HG03103 (cell line): Measurements from ENCODE around the gene CCDC57.
"Not testable (repeated sequence)": the region's sequence is repeated elsewhere in the genome, so short reads cannot be mapped to it uniquely, and the experiment has no call there.

Experiments used
- ATAC-seq: cut with Tn5 transposase; IDR thresholded peaks from one replicate; pipeline ENCODE4 v1.9.1; 2021; ENCODE audit warnings: low read depth; ENCODE audit not compliant: unreplicated experiment

CCDC57 gene

GRCh38 chr17:82204831-82205719 lies 7.6 kb downstream of the CCDC57 start:
- no peak for ATAC-seq

DNA sequence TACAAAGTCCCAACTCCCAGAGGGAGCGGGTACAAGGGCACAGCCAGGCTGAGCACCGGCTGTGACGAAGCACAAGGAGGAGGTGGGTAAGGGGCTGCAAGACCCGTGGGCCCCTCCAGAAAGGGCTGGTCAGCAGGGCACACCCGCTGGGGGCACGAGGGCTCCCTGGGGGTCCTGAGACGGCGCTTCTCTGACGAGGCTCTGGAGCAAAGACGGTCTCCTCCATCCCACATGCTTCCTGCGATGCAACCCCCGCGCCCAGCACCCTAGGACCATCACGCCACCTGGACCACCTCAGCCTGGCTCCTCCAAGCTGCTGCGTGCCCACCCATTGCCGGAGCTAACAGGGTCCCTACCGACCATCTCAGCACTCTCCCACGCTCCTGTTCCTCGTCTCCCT lies 8.7 kb downstream of the CCDC57 start:
- ATAC-seq: no peak

DNA sequence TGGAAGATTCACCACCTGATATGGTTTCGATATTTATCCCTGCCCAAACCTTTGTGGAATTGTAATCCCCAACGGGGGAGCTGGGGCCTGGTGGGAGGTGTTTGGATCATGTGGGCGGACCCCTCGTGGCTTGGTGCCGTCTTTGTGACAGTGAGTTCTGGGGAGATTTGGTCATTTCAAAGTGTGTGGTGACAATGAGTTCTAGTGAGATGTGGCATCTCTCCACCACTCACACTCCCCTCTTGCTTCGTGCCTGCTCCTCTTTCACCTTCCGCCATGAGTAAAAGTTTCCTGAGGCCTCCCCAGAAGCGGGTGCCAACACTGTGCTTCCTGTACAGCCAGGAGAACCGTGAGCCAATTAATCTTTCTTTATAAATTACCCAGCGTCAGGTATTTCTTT lies 9.7 kb downstream of the CCDC57 start:
- no peak for ATAC-seq

- ATAC-seq: no peak
Measured at GRCh38 chr17:82201498-82201910, 11.1 kb downstream of the CCDC57 start.

- ATAC-seq: no peak
Measured at GRCh38 chr17:82200743-82201497, 11.7 kb downstream of the CCDC57 start.

DNA sequence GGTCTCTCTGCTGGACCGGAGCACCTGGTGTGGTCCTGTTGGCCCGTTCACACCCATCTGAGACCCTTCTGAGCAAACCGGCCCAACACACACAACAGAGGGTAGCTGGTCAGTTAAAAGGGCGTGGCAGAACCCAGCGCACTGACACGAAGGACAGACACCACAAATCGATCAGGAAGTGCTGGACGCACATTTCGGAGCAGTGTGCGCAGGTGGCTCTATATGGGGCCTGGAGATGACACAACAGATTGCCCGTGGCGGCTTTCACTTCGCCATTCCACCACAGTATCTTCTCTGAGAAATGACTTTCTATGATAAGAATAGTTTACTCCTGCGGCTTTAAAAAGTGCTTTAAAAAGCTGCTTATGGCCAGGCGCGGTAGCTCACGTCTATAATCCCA lies 12.5 kb downstream of the CCDC57 start:
- no peak for ATAC-seq

- no peak for ATAC-seq
Measured at GRCh38 chr17:82199496-82199895, 13.1 kb downstream of the CCDC57 start.

DNA sequence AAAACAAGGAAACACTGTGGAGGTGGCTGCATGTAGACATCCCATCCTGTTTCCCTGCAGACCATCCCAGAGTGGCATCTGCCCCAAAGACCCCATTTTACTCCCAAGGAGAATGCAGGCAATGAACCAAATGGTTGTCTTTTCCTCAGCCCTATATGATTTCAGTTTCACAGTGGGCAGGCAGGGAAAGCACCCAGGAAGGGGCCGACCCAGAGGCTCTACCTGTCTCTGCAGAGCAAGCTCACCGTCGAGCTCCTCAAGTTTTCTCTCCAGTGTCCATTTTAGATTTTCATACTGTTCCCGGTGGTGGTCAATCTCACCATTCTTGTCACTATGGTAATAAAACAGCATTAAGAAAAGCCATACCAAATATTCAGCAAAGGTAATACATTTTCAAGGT lies 14.6 kb downstream of the CCDC57 start:
- ATAC-seq: no peak

DNA sequence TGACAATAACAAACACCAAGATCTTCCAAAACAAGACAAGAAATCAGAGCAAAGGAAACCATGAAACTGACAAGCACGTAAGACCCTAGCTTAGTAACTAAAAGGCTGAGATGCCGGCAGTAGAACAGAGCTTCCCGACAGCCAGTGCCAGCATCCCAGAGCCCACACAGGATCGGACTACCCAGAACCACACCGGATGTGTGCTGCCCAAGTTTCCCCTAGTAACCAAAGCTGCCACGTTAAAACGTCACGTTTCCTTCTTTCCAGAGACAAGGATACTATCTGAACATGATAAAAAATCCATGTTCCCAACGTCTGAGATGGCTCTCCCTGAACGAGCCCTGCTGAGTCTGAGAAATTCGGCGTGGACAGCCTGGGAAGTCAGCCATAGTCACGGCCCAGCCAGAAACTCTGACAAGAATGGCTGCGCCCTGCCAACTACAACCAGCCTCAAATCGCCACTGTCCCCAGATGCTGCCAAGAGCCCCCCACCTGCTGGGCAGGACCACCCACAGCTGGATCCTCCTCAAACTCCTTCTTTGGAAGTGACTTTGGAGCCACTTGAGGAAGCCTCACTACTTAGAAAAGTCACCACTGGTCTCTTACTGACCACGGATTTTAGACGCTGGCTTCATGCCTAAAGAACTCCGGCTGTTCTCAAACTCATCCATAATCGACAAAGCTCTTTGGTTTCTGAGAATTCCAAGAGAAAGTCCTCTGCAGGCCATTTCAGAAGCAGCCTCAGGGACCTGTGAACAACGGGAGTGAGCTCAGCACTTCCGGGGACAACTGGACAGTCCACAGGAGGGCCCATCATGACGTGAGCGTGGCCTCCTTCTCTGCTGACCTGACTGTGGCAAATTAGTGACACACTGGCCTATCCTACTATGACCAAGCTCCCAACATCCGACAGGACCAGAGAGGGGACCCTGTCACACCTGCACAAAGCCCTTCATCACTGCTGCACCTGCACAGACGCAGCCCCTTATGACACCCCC lies 16.7 kb downstream of the CCDC57 start:
- ATAC-seq: no peak

GRCh38 chr17:82194765-82195164 lies 17.9 kb downstream of the CCDC57 start:
- no peak for ATAC-seq

- ATAC-seq: no peak
Measured at GRCh38 chr17:82193520-82194220, 19.0 kb downstream of the CCDC57 start.

DNA sequence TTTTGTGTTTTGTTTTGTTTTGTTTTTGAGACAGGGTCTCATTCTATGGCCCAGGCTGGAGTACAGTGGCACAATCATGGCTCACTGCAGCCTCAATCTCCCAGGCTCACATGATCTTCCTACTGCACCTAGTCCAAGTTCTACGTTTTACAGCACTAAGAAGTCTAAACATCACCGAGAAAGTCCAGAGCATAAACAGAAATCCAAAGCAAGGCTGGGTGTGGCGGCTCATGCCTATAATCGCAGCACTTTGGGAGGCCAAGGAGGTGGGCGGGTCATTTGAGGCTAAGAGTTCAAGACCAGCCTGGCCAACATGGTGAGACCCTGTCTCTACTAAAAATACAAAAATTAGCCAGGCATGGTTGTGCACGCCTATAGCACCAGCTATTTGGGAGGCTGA lies 19.6 kb downstream of the CCDC57 start:
- not testable (repeated sequence) for ATAC-seq

DNA sequence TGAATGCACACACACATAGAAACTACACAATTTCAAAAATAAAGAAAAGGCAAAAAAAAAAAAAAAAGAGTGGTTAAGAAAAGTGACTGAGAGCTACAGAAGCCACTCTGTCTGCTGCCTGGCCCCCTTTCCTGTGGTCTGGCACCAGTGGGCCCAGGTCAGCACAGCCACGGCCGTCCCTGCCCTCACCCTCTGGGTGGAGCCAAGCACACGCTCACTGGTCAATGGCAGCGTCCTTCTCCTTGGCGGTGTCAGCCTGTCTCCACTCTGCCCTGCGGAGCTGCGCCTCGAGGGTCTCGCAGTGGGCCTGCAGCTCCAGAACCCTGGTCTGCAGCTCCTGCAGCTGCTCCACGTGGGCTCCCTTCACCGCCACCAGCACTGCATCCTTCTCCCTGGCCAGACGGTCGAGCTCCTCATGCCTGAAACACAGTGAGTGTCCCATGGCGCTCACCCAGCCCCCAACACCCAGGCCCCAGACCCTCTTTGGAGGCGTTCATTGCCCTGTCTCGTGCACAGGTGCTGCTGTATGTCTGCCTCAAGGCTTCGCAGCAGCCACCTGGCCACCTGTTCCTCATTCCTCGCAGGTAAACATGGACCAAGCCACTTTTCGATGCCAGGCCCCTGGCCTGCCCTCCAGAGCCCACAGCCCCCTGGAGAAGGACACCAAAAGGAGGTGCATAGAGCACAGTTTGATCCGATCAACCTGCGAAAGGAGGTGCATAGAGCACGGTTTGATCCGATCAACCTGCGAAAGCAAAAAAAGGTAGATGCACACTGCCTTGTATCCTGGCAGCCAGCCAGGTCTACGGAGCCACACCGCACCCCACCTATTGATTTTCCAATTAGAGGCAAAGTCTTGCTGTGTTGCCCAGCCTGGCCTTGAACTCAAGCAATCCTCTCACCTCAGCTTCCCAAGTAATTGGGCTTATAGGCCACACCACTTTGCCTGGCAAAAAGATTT lies 24.4 kb downstream of the CCDC57 start:
- ATAC-seq: no peak

DNA sequence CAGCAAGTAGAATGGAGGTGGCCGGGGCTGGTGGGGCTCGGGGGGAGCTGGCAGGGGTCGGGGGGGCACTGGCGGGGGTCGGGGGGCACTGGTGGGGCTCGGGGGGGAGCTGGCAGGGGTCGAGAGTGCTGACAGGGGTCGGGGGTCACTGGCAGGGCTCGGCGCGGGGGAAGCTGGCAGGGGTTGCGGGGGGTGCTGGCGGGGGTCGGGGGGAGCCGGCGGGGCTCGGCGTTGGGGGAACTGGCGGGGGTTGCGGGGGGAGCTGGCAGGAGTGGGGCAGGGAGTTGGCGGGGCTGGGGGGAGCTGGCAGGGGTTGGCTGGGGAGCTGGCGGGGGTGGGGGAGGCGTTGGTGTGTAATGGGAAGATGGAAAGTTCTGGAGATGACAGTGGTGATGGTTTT lies 25.1 kb downstream of the CCDC57 start:
- ATAC-seq: no peak

DNA sequence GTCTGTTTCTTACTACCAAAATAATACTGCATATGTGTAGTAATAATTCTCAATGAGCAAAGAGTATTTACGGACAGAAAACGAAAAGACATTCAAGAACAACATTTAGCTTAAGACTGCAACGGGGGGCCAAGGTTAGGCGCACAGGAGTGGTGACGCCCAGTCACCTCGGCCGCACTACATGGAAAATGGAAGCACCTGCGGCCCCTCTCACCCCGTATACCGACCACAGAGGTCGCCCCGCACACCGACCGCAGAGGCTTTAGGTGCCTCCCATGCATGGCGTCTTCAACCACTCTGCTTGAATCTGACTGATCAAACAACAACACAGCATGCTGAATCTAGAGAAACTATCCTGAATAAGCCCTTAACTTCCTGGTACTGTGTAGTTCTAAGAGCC lies 26.4 kb downstream of the CCDC57 start:
- ATAC-seq: no peak

DNA sequence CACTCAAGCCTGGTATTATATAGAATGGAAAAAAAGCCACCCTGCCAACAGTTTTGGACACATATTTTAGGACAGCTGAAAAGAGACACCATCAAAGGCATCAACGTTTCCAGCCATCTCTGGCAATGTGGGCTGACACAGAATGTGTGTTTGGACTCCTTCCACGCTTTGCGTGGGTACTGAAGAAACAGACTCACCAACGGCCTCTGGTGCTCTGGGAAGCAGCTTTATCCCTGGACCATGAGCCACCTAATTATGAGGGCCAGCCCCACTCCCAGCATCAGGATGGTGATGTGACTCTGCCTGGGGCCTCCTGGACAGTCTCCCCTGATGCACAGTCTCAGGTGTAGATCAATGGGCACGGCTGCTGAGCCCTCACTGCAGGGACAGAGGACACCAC lies 27.9 kb downstream of the CCDC57 start:
- no peak for ATAC-seq

- ATAC-seq: no peak
Measured at GRCh38 chr17:82180776-82181528, 31.7 kb downstream of the CCDC57 start.

DNA sequence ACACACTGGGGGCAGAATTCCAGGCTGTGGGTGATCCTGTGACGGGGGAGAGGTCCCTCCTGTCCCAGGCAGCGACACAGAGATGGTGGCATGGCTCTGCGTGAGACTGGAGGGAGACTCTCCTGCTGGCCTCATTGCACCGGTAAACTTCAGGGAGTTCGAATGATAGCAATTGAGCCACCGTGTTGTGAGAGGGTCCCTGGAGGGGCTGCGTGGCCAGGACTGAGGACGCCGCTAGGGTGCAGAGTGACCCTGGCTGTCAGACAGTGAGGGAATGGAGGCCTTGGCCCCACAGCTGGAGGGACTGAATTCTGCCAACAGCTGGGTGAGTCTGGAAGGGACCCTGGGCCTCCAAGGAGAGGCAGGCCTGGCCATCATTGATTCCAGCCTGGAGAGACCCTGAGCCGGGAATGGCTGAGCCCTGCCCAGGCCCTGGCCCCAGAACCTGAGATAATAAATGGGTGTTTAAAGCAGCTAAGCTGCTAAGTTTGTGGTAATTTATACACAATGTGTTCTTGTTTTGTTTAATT lies 32.6 kb downstream of the CCDC57 start:
- no peak for ATAC-seq
